DMS53 treated with DMSO at 0.1 percent for 48 hours (cell line): ENCODE measurements around the gene MYO1E.

Experiments used
- DNase-seq: peaks from one replicate; lab custom pipeline; 2025; ENCODE audit not compliant: unreplicated experiment; lab: John Stamatoyannopoulos, UW

Gene MYO1E

GRCh38 chr15:59203008-59203407 is 169.7 kb downstream of the MYO1E start:
- no peak for DNase-seq

- DNase-seq, result no peak
Measured at GRCh38 chr15:59200560-59200959, 172.1 kb downstream of the MYO1E start.

GRCh38 chr15:59199626-59200465 is 172.8 kb downstream of the MYO1E start:
- DNase-seq, result peak; percentile 62

GRCh38 chr15:59197454-59197853 is 175.2 kb downstream of the MYO1E start:
- DNase-seq, result no peak

- DNase-seq, result no peak
Measured at GRCh38 chr15:59196416-59196815, 176.3 kb downstream of the MYO1E start.

GRCh38 chr15:59194639-59195325 is 177.9 kb downstream of the MYO1E start:
- DNase-seq, result no peak

GRCh38 chr15:59191855-59192237 is 180.8 kb downstream of the MYO1E start:
- no peak for DNase-seq

- DNase-seq, result no peak
Measured at GRCh38 chr15:59190291-59190690, 182.4 kb downstream of the MYO1E start.

GRCh38 chr15:59189241-59189640 is 183.4 kb downstream of the MYO1E start:
- DNase-seq, result no peak

GRCh38 chr15:59186501-59186900 is 186.2 kb downstream of the MYO1E start:
- no peak for DNase-seq

GRCh38 chr15:59185725-59186124 is 186.9 kb downstream of the MYO1E start:
- no peak for DNase-seq

GRCh38 chr15:59180945-59181600 is 191.6 kb downstream of the MYO1E start:
- no peak for DNase-seq

- no peak for DNase-seq
Measured at GRCh38 chr15:59179717-59180116, 193.0 kb downstream of the MYO1E start.

- DNase-seq, result peak; percentile 50
Measured at GRCh38 chr15:59178151-59178695, 194.4 kb downstream of the MYO1E start.

- DNase-seq, result no peak
Measured at GRCh38 chr15:59177317-59177660, 195.4 kb downstream of the MYO1E start.

GRCh38 chr15:59176653-59177316 is 195.9 kb downstream of the MYO1E start:
- DNase-seq, result no peak

- peak; percentile 86 for DNase-seq
Measured at GRCh38 chr15:59174835-59175831, 197.5 kb downstream of the MYO1E start.

GRCh38 chr15:59174151-59174834 is 198.4 kb downstream of the MYO1E start:
- no peak for DNase-seq

GRCh38 chr15:59173194-59173593 is 199.5 kb downstream of the MYO1E start:
- no peak for DNase-seq
